GM13976 (cell line): ENCODE results near the gene SOX1.

Experiments used
- DNase-seq: peaks from one replicate; pipeline ENCODE4 v3.0.0; 2012; ENCODE audit warnings: low spot score
- in situ Hi-C: fragments of 300-500 bp; cut with MboI; formaldehyde crosslinking; loops from one replicate; pipeline ENCODE4 v1.12.0; 2022; ENCODE audit warnings: low sequenced_read_pairs, mixed read lengths, inconsistent platforms; ENCODE audit not compliant: unreplicated experiment
- TF ChIP-seq, protein P1 (sequence below): IDR thresholded peaks from 2 replicates; pipeline ENCODE4 v1.5.1; 2012; ENCODE audit warnings: borderline replicate concordance, mild to moderate bottlenecking; ENCODE audit not compliant: insufficient read depth; ENCODE audit errors: extremely low read depth, missing control alignments, control extremely low read depth

SOX1 gene

GRCh38 chr13:112065867-112066623 lies 904 bp upstream of the SOX1 start:
- in situ Hi-C loops, result no loop called here
- no peak for DNase-seq
- TF ChIP-seq, protein P1, sequence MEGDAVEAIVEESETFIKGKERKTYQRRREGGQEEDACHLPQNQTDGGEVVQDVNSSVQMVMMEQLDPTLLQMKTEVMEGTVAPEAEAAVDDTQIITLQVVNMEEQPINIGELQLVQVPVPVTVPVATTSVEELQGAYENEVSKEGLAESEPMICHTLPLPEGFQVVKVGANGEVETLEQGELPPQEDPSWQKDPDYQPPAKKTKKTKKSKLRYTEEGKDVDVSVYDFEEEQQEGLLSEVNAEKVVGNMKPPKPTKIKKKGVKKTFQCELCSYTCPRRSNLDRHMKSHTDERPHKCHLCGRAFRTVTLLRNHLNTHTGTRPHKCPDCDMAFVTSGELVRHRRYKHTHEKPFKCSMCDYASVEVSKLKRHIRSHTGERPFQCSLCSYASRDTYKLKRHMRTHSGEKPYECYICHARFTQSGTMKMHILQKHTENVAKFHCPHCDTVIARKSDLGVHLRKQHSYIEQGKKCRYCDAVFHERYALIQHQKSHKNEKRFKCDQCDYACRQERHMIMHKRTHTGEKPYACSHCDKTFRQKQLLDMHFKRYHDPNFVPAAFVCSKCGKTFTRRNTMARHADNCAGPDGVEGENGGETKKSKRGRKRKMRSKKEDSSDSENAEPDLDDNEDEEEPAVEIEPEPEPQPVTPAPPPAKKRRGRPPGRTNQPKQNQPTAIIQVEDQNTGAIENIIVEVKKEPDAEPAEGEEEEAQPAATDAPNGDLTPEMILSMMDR, result no peak

- in situ Hi-C loops, result no loop called here
- TF ChIP-seq, protein P1, result no peak
- no peak for DNase-seq
These were observed 335 bp upstream of the SOX1 start for GRCh38 chr13:112066624-112067004.

DNA sequence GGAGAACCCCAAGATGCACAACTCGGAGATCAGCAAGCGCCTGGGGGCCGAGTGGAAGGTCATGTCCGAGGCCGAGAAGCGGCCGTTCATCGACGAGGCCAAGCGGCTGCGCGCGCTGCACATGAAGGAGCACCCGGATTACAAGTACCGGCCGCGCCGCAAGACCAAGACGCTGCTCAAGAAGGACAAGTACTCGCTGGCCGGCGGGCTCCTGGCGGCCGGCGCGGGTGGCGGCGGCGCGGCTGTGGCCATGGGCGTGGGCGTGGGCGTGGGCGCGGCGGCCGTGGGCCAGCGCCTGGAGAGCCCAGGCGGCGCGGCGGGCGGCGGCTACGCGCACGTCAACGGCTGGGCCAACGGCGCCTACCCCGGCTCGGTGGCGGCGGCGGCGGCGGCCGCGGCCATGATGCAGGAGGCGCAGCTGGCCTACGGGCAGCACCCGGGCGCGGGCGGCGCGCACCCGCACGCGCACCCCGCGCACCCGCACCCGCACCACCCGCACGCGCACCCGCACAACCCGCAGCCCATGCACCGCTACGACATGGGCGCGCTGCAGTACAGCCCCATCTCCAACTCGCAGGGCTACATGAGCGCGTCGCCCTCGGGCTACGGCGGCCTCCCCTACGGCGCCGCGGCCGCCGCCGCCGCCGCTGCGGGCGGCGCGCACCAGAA lies 1.1 kb downstream of the SOX1 start:
- in situ Hi-C loops, result no loop called here
- no peak for DNase-seq
- TF ChIP-seq, protein P1, result no peak

GRCh38 chr13:112068540-112069060 lies 1.7 kb downstream of the SOX1 start:
- no peak for DNase-seq
- TF ChIP-seq, protein P1, result no peak
- in situ Hi-C loops, result no loop called here

DNA sequence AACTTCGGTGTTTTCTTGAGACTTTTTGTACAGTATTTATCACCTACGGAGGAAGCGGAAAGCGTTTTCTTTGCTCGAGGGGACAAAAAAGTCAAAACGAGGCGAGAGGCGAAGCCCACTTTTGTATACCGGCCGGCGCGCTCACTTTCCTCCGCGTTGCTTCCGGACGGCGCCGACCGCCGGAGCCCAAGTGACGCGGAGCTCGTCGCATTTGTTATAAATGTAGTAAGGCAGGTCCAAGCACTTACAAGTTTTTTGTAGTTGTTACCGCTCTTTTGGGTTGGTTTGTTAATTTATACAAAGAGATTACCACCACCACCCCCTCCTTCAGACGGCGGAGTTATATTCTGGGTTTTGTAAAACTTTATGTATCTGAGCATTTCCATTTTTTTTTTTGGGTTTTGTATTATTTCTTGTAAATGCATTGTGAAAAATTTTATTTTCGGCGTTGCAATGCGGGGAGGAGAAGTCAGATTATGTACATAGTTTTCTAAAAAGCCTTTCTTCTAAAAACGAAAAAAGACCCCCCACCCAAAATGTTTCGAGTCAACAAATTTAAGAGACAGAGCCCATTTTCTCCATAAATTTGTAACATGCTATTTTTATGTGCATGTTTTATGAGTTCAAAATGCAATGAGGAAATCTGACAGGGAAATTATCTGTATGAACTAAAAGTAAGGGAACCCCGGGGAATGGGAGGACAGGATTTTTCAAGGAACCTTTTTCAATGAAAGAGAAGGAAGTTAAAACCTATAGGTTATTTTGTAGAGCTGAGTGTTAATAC lies 2.3 kb downstream of the SOX1 start:
- DNase-seq, result peak; percentile 29
- TF ChIP-seq, protein P1, result no peak
- in situ Hi-C loops, result no loop called here

- no peak for DNase-seq
- in situ Hi-C loops, result no loop called here
- TF ChIP-seq, protein P1, result no peak
These were observed 2.9 kb downstream of the SOX1 start for GRCh38 chr13:112069845-112070251.
